Medulla oblongata (tissue), 1 donor: ENCODE measurements around the gene TCEA3.

Experiments
- DNase-seq: peaks from one replicate; pipeline ENCODE4 v3.0.0-alpha.2; 2015; ENCODE audit errors: extremely low spot score

Gene TCEA3

DNA sequence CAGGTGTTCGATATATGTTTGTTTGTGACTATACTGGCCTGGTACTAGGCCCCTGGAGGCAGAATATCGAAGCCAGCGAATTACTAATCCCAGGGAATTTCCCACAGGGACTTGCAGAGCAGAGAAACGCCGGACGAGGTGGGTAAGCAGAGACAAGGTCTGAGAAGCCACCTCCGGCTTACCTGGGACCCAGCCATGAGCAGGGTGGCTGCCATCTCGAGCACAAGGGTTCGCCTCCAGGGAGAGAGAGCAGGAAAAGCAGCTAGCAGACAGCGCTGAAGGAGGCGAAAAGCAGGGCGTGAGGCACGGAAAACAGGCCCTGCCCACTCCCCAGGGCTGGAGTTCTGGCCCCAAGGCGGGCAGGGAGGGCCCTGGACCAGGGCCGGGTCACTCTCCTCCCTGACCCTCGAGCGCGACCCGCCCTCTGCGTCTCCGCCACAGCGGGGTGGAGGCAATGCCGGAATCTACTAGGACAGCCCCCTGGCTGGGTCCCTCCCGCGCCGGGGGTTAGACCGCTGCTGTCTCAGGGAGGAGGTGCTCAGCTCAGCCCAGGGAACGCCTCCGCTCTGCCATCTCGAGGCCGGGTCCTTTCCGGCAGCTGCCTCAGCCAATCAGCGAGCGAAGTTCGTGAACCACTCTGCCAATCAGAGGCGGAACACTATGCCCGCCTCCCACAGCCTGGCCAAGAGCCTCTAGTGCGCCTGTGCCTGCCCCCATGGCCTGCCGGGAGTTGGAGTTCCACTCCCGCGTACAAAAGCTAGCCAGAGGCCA, 56.6 kb downstream of the TCEA3 start:
- peak; percentile 99 for DNase-seq

DNA sequence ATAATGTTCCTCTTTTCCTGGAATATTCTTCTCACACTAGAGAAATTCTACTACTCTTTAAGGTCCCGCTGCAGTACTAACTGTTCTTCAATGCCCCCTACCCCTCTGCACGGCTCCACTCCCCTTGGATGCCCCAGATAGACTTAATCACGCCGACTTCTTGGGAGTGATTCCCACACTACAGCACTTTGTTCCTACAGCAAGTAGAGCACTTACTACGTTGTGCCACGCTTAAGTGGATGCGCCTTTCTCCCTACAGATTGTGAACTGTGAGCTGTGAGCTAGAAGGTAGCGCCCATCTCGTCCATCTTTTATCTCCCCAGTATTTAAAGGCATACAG, 57.1 kb downstream of the TCEA3 start:
- DNase-seq, result peak; percentile 10

DNA sequence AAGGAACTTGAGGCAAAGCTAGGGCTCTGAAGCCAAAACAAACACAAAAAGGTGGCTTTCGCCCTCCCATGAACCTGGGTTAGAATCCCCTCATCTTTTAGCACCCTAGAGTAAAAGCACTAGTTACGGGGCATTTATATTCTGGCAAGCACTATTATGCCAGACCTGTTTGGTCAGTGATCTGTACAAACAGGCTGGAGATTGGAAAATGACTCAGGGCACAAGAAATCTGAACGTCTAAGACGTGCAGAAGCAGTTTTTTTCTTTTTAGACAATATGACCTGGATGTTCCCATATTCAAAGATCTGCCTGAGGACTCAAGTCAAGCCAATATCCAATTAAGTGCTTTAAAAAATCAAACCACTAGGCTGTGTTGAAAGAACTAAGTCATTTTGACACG, 58.0 kb downstream of the TCEA3 start:
- no peak for DNase-seq

DNA sequence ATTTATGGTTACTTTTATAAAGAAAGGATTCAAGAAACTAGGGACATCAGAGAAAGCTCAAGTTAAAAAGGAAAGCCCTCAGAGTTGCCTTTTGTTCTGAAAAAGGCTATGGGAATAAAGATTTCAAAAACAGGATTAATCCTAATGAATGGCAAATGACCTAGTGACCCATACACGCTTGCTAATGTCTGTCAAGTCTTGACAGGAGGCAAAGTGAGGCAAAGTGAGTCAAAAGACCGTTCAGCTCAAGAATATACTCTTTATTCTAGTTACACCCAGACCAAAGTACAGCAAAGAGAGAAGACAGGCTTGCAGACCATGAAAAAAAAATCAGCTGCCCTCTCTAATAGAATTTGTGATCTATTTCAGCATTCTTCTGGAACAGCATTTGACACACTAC, 58.4 kb downstream of the TCEA3 start:
- no peak for DNase-seq

DNA sequence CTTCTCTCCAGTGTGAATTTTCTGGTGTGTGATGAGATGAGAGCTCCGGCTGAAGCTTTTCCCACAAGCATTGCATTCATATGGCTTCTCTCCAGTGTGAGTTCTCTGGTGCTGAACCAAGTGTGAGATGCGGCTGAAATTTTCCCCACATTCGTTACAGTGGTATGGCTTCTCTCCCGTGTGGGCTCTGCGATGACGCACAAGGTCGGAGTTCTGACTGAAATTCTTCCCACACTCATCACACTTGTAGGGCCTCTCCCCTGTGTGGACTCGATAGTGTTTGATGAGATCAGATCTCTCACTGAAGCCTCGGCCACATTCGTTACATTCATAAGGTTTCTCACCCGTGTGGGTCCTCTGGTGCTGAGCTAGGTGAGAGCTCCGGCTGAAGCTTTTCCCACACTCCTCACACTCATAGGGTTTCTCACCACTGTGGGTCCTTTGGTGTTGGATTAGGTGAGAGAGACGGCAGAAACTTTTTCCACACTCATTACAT, 62.3 kb downstream of the TCEA3 start:
- DNase-seq, result no peak

DNA sequence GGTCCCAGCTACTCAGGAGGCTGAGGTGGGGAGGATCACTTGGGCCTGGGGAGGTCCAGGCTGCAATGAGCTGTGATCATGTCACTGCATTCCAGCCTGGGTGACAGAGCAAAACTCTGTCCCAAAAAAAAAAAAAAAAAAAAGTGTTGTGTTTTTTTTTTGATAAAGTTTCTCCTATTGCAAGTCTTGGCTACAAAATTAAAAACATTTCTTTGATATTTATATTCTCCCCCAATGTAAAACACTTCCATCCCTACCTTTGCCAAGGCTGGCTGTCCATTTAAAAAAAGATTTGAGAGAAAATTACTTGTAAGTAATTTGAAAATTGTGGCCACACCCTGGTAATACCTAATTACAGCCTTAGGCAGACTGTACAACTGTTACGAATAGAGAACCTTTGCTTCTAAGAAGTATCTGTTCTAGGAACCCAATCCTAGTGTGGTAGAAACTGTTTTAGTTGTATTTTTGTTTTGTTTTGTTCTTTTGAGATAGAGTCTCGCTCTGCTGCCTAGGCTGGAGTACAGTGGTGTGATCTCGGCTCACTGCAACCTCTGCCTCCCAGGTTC, 66.2 kb downstream of the TCEA3 start:
- DNase-seq, result no peak

DNA sequence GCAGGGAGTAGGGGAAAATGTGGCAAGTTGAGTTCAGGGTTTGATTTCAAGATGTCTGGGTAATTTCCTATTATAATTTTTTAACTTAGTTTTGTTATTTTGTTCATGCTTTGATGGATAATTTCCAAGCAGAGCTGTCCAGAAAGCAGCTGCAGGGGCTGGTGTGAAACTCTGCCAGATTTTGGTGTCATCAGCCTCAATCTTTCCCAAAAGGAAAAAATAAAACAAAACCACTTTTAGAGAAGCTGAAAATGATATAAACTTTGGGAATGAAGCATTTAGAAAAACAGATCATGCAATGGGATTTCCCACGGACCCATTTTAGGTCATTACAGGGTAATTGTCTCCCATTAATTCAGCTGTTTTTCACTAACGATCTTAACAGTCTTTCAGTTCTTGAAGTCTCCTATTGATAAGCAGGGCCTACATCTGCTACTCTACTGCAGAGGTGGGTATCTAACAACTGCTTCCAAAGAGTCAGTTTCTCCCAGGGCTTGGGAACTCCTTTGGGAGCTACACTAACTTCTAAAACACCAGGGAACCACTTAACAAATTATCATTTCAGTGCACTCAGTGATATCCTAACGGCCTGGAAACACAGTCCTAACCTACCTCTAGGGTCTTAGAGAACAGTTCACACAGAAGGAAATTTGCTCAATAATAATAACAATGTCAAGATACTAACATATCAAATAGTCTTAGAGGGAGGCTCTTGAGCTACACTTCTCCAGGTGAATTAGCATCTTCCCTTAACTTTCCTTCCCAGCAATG, 67.2 kb downstream of the TCEA3 start:
- DNase-seq, result no peak

DNA sequence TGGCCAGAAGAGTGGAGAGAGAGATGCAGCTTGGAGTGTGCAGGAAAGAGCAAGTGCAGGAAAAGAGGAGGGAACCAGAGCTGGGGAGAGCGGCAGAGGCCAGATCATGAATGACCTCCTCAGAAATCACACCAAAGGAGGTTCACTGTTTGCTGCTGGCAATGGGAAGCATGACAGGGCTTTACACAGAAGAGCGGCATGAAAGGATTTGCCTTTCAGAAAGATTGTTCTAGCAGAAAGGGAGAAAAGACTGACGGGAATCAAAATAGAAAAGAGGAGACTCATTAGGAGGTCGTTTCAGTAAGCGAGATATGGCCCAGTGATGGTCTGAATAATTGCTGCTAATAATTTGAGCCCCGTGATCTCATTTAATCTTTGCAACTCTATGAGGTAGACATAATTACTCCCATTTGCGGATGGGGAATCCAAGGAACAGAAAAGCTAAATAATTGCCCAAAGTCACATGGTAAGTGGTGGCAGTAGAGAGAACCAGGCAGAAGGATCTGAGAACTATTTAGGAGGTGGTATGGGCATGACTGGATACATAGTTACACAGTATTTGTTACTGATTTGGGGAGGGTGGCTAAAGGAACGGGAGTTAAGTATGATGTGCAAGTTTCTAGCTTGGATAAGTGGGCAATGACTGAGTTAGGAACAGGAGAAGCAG, 67.9 kb downstream of the TCEA3 start:
- DNase-seq, result peak; percentile 77

DNA sequence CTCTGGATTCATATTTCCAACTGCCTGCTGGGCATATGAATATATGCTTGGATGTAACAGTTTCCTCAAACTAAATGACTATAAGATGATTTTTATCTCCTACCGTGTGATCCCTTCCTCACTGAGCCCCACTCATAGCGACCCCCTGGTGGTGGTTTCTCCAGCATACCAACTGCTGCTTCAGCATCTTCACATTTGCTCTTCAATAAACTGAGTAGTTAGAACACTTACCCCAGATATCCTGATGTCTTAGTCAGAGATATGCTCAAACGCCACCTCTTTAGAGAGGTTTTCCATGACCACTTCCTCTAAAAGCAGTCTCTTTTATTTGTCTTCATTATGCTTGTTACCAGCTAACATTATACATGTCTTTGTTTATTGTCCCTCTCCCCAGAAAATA, 70.3 kb downstream of the TCEA3 start:
- no peak for DNase-seq

DNA sequence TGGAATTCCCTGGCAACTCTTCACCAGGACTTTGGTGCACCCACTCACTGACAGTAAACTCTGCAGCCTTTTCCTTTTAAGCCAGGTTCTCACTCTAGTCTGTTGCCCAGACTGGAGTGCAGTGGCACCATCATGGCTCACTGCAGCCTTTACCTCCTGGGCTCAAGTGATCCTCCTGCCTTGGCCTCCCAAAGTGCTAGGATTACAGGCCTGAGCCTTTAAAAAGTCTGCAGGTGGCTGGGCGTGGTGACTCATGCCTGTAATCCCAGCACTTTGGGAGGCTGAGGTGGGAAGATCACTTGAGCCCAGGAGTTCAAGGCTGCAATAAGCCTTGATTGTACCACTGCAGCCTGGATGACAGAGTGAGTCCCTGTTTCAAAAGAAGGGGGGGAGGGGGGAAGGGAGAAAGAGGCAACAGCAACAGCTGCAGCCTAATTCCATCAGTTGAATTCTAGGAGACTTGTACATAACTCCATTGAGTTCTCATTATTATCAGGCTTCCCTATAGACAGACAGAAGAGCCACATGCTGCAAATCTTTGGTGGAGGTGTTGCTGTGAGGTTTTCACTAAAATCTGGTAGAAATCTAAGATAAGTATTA, 72.4 kb downstream of the TCEA3 start:
- DNase-seq, result no peak

DNA sequence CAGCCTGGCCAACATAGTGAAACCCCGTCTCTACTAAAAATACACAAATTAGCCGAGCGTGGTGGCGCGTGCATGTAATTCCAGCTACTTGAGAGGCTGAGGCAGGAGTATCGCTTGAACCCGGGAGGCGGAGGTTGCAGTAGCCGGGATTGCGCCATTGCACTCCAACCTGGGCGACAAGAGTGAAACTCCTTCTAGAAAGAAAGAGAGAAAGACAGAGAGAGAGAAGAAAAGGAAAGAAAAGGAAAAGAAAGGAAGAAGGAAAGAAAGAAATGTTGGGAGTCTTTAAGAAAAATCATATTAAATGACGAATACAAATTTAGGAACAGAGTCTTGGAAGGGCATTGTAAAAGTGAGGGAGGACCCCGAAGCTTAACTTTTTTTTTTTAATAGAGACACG, 78.6 kb downstream of the TCEA3 start:
- no peak for DNase-seq

DNA sequence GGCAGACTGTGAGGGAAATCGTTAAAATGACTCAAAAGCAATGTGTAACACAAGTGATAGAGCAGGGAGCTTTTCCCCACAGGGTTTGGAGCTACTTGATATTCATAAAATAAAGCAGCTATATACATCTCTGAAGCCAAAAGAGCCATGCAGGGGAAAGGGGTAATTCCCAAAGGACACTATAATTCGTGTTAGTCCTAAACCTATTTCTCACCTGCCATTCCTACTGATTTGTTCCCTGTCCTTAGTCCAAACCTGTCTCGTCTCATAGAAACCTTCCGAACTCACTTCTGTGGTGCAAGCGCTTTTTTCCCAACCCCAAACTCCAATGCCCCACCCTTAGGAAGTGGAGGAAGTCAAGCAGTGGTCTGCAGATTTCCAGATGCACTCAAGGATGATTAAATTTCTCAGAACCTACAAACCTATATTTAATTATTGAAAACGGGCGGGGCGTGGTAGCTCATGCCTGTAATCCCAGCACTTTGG, 79.5 kb downstream of the TCEA3 start:
- no peak for DNase-seq

DNA sequence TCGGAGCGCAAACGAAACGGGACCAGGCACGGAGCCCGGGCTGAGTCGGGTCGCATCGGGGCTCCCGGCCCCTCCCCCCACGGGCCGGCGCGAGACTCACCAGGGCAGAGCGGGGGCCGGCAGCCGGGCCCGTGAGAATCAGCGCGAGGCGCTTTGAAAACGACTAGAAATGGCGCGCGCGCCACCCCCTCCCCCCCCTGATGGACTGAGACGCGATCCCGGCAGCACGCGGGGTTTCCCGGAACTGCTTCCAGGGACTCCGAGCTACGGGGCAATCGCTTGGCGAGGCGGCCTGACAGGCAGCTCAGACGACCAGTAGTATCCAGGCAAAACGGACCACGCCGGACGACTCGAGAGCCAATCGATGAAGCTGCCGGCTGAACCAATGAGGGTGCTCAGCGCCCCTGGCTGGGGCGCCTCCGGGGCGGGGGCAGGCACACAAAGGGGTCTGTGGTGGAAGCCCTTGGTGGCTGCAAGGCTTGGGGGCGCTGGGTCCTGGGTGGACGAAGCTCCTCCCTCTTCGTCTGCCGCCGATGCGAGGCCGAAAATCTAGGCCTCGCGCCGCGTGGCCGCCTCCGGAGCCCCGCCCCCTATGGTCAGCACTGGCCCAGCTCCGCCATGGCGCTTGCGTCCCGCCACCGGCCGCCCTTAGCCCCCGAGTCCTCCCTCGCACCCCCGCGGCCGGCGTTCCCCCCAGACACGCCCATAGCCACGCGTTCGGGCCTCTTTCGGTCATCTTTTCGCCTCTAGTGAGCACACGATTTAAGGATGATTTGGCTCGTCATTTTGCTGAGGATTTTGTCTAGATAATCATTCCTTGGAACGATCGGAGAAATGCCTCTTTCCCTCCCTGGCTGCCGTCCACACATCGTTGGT, 80.2 kb downstream of the TCEA3 start, which contains the start of gene HNRNPR:
TSS of gene HNRNPR (minus strand) at position 174 of the 876 bp plus-strand sequence. CDS start 3,276 bp downstream, outside the sequence.
- DNase-seq, result peak; percentile 99

DNA sequence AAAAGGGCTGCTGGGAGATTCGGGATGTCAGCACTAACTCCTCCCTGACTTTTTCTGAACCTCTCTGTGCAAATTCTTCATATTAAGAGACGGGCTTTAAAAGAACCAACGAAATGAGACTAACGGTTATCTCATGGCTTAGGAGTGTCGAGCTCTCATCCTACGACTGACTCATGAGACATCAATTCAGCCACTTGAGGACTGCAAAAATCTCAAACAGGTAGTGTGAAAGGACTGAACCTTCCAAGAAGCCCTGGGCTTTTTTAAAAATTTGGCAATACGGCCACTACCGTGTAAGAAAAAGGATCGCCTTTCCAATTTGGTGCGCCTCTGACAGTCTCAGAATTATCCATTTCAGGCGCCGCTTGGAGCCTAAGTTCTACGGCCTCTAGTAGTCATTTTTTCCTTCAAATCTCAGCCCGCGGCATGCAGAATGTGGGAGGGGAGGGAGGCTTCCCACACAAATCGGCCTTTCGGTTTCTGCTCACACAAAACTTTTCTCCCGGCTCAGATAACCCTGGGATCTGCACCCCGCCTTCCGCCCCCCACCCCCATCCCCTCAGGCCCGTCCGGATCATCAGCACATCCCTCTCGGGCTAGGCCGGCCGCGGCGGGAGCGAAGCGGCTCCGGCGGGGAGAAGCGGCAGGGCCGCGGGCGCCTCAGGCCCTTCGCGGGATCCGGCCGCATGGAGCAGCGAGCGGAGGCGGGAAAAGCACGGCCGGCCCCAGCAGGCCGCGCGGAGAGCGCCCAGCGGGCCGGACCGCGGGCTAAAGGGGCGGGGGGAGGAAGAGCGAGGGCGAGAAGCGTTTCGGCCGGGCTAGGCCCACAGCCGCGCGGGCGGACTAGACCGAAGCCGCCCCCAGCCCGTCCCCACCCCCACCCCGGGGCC, 81.1 kb downstream of the TCEA3 start:
- peak; percentile 23 for DNase-seq

DNA sequence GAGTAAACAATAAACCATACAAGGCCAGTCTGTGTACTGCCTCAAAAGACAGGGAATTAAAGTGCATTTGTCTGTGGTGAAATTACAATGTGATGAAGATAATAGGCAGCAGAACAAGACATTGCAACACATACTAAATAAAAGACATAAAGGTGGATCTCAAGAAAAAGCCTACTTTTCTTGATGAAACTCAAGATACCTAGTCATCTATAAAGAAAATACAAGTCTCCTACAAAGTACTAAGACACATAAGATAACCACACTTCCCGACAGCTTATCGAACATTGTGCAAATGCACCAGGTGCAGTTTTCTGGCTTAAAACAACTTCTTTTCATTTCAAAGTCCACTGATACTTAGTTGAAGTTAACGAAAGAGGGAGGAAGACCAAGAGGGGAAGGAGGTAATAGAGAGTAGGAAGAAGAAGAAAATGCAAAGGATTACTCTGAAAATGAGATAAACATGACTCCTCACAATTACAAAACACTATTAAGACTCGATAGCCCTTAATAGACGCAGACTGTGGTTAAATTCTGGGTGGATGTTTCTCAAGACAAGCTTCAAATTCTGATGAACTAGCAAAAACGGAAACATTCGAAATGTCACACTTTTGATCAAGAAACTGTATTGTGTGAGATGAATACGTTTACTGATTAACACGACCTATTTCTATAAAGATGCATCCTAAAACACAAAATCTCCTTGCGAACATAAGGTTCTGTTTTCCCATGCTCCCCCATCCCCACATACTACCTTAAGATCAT, 82.4 kb downstream of the TCEA3 start:
- no peak for DNase-seq

DNA sequence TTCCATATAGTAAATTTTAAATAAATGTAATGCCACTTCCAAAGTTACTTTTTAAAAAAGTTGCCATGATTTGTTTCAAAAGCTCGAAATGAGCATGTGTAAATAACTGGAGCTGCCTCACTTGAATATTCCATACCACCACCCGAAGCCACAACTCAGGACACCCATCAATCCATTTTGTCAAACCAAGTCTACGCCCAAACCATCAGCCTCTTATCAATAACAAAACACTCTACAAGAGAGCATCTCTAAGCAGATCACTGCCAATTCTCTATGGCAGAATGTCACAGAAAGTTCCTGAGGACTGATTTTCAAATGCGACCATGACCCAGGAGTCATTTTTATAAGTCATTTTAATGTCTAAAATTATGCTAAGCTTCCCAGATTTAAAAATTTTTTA, 84.9 kb downstream of the TCEA3 start:
- DNase-seq, result no peak

DNA sequence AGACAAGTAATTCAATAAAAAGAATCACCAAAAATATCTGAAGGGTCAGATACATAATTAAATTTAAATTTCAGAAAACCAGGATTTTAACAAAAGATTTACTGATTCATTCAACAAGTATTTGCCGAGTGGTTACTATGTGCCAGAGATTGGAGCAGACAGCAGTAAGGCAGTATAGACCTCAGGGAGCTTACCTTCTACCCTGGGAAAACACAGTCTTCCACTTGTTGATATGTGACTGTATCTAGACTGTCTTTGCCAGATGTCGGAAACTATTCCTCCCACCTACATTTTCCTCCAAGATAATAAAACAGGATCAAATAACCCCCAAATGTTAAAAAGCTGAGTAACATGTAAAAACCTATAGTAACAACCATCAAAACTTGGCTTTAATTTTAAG, 86.7 kb downstream of the TCEA3 start:
- DNase-seq, result no peak

DNA sequence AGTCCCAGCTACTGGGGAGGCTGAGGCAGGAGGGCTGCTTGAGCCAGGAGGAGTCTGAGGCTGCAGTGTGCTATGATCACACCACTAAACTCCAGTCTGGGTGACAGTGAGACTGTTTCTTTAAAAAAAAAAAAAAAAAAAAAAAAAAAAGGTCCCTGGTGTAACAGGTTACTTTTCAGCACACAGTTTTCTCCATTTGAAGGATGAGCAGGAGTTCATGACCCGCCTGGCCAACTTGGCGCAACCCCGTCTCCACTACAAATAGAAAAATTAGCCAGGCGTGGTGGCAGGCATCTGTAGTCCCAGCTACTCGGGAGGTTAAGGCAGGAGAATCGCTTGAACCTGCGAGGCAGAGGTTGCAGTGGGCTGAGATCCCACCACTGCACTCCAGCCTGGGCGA, 92.8 kb downstream of the TCEA3 start:
- no peak for DNase-seq
